Tibial artery (tissue), 4 donors: ENCODE measurements around the gene ZNF586.
"Not testable (repeated sequence)": the region's sequence is repeated elsewhere in the genome, so short reads cannot be mapped to it uniquely, and the experiment has no call there.

Experiments used
- DNase-seq, 2 donors: peaks; one replicate each; pipeline ENCODE4 v3.0.0-alpha.2; 2019
- H3K27ac ChIP-seq, 2 donors: fragments of 200-600 bp; sonication (generic) in 1 of 2; 1 replicate in 1 of 2; 2 replicates in 1 of 2; pipeline ENCODE4 v1.5.1; 2018 to 2019; ENCODE audit warnings: mild to moderate bottlenecking in 1 of 2
- H3K27me3 ChIP-seq, 2 donors: fragments of 200-600 bp; sonication (generic) in 1 of 2; one replicate each; pipeline versions ENCODE4 v1.5.1 to v1.6.0; 2016 to 2019
- H3K36me3 ChIP-seq, 3 donors: fragments of 200-600 bp; sonication (generic) in 2 of 3; one replicate each; pipeline ENCODE4 v1.5.1; 2016 to 2019; ENCODE audit warnings: mild to moderate bottlenecking in 2 of 3
- H3K4me1 ChIP-seq, 4 donors: fragments of 200-600 bp; sonication (generic) in 2 of 4; 1 replicate in 3 of 4; 2 replicates in 1 of 4; pipeline ENCODE4 v1.5.1; 2016 to 2019
- H3K4me3 ChIP-seq, 2 donors: fragments of 200-600 bp; sonication (generic) in 1 of 2; 1 replicate in 1 of 2; 2 replicates in 1 of 2; pipeline ENCODE4 v1.5.1; 2018 to 2019; ENCODE audit warnings: mild to moderate bottlenecking in 2 of 2
- H3K9me3 ChIP-seq, 3 donors: fragments of 200-600 bp; sonication (generic) in 1 of 3; one replicate each; pipeline ENCODE4 v1.5.1; 2016 to 2019
- CTCF ChIP-seq, 2 experiments: fragments of 200-600 bp in 1 of 2; fragments of 450-650 bp in 1 of 2; IDR thresholded peaks; one replicate each; pipeline ENCODE4 v1.5.1; 2017 to 2019; ENCODE audit warnings: antibody characterized with exemption in 2 of 2, mild to moderate bottlenecking in 1 of 2, moderate library complexity in 1 of 2
- intact Hi-C: fragments of 100-400 bp; cut with DNase I; formaldehyde crosslinking; loops from one replicate; pipeline ENCODE4 v1.15.0; 2023; ENCODE audit warnings: low total_unique reads

ZNF586 gene

DNA sequence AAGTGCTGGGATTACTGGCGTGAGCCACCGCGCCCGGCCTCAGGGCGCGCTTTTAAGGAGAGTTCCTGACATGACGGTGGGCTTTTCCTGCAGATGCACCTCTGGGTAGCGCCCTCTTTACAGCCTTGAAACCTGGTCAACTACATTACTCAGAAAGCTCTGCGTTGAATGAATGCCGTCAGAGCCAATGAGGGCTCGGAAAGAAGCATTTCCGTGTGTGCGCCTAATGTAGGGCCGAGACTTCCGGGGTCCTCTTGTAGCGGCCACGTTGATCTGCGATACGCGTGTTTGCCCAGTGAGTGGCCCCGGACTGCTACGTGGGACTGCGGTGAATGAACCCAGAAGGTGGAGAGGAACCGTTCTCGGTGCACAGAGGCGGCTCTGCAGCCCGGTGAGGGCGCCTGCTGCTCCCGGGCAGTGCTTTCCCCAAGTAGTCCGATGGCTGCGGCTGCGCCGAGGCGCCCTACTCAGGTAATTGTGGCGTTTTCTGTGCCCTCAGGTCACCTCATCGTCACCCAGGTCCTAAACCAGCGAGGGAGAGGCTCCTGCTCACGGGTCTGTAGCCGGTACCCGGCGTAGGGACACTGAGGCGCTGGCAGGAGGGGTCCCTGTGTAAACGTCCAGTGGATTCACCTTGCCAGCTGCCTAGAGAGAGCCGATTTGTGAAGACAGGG lies 50.1 kb downstream of the ZNF586 start:
- peaks cover 0 to 26% (median 13%) of the 10 kb centered on the region in 4 donors for H3K4me1 ChIP-seq
- intact Hi-C loops, result loop anchor here (10.0 kb wide), 1 partner anchor 75 kb away; the partner anchor contains the start of gene ZNF776

DNA sequence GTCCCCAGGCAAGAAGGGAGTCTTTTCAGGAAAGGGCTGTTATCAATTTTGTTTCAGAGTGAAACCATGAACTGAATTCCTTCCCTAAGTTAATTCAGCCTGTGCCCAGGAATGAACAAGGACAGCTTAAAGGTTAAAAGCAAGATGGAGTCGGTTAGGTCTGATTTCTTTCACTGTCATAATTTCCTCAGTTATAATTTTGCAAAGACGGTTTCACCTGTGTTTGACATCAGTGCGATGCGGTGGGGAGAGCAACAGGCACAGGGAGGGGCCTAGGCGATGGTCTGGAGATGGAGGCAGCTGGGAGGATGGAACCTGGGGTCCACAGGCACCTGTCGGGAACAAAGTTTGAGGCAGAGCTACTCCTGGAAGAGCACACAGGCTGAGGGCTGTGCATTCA lies 51.1 kb downstream of the ZNF586 start:
- Histone ChIP-seq H3K27ac (peak overlapping the region in 1 of 2 donors; percentile 82), H3K9me3 (no peaks in the 10 kb centered on the region), H3K36me3 (peaks cover 0 to 7% (median 0%) of the 10 kb centered on the region in 3 donors), H3K27me3 (no peaks in the 10 kb centered on the region), H3K4me1 (peaks cover 0 to 26% (median 9%) of the 10 kb centered on the region in 4 donors), H3K4me3 (peak overlapping the region; percentile 70 to 73)
- TF ChIP-seq CTCF (IDR thresholded peaks at IDR 0.05), result no peak
- no peak for DNase-seq
- intact Hi-C loops, result no loop called here

More for the DNA sequence above, 50.1 kb downstream of the ZNF586 start:
- Histone ChIP-seq H3K9me3 (no peaks in the 10 kb centered on the region), H3K4me3 (peak overlapping the region; percentile 70 to 73), H3K36me3 (peaks cover 0 to 7% (median 0%) of the 10 kb centered on the region in 3 donors), H3K27ac (peak overlapping the region; percentile 76 to 82), H3K27me3 (no peaks in the 10 kb centered on the region)
- TF ChIP-seq CTCF (IDR thresholded peaks at IDR 0.05), result no peak
- DNase-seq, result peak; percentile 84 to 90

DNA sequence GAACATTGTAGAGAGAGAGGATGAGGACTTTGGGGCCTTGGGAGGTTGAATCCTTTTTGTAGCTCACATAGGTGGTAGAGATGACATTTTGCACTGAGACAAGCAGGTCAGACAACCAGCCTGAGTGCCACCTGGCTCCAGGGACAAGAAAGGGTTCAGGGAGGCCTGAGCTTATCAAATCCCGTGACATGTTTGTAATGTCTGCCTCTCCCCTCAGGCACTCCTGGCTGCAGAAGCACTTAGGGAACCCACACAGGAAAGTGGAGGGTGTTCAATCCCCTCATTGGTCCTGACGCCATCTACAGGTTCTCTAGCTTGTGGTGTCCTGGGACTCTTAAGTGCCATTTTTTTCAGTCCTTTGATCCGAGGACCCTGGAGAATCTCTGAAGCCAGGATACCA lies 51.6 kb downstream of the ZNF586 start:
- DNase-seq, intact Hi-C loops, H3K4me3 ChIP-seq, H3K9me3 ChIP-seq, H3K36me3 ChIP-seq, H3K27ac ChIP-seq, H3K27me3 ChIP-seq: not testable (repeated sequence)
- H3K4me1 ChIP-seq, result peaks cover 0 to 26% (median 9%) of the 10 kb centered on the region in 4 donors

DNA sequence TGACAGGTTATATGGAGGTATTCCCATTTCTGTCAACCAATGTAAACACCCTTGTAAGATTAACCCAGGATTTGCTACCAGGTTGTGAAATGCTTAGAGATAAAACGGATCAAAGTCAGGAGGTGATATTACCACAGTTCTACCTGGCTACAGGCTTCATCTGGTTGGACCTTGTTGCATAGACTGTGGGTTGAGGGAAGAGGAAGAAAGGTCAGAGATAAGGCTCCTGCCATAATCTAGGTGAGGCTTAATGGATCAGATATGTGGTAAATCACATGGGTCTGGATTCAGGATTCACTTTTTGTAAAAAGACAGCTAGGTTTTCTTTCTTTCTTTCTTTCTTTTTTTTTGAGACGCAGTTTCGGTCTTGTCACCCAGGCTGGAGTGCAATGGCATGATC lies 52.0 kb downstream of the ZNF586 start:
- H3K27ac ChIP-seq, H3K27me3 ChIP-seq, H3K36me3 ChIP-seq, DNase-seq, intact Hi-C loops, H3K9me3 ChIP-seq, H3K4me3 ChIP-seq: not testable (repeated sequence)
- H3K4me1 ChIP-seq, result peaks cover 0 to 26% (median 9%) of the 10 kb centered on the region in 4 donors

DNA sequence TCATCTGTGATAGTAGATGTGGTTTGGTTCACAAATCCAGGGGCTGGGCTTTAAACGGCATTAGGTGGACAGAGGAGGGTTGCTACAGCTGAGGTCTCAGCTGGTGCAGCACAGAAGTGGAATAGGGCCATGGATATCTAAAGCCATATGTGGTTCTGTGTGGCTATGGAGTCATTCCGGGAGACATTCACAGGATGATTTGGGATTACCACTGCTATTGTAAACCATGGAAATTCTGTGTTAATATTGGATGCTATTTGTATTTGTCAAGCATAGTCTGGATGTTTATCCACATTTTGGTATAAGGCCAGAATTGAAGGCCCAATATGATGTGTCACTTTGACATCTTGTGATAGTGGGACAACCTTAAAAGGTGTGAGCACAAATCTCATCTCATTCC lies 53.7 kb downstream of the ZNF586 start:
- H3K4me1 ChIP-seq, result peaks cover 0 to 26% (median 9%) of the 10 kb centered on the region in 4 donors
- DNase-seq, H3K36me3 ChIP-seq, H3K27ac ChIP-seq, intact Hi-C loops, H3K27me3 ChIP-seq, H3K9me3 ChIP-seq, H3K4me3 ChIP-seq: not testable (repeated sequence)

DNA sequence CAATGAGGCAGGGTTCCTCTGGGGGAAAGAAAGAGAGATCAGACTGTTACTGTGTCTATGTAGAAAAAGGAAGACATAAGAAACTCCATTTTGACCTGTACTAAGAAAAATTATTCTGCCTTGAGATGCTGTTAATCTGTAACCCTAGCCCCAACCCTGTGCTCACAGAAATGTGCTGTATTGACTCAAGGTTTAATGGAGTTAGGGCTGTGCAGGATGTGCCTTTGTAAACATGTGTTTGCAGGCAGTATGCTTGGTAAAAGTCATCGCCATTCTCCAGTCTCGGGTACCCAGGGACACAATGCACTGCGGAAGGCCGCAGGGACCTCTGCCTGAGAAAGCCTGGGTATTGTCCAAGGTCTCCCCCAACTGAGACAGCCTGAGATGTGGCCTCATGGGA lies 54.1 kb downstream of the ZNF586 start:
- H3K27me3 ChIP-seq, H3K27ac ChIP-seq, H3K9me3 ChIP-seq, H3K4me3 ChIP-seq, DNase-seq, intact Hi-C loops: not testable (repeated sequence)
- Histone ChIP-seq H3K36me3 (peaks cover 0 to 14% (median 0%) of the 10 kb centered on the region in 3 donors), H3K4me1 (peaks cover 0 to 26% (median 9%) of the 10 kb centered on the region in 4 donors)

DNA sequence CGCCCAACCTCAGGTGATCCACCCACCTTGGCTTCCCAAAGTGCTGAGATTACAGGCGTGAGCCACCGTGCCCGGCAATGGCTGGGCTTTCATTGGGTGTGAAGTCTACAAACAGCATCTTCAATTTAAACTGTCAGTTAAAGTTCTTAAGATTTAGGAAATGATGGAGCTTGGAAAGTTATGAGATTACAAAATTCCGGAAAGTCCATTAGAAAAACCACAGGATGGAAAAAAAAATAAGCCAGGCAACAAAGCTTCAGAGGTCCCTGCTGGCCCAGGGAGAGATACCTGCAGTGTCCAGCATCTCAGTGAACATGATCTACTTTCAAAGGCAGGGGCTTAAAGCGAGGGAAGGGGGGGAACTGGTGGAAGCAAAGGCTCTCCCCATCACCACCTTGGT lies 56.0 kb downstream of the ZNF586 start:
- TF ChIP-seq CTCF (IDR thresholded peaks at IDR 0.05), result no peak
- no peak overlapping the region for H3K4me3 ChIP-seq
- H3K36me3 ChIP-seq, result peaks cover 0 to 16% (median 0%) of the 10 kb centered on the region in 3 donors
- H3K27me3 ChIP-seq, result no peaks in the 10 kb centered on the region
- no peaks in the 10 kb centered on the region for H3K9me3 ChIP-seq
- no peak overlapping the region for H3K27ac ChIP-seq
- intact Hi-C loops, result no loop called here
- H3K4me1 ChIP-seq, result peaks cover 0 to 17% (median 7%) of the 10 kb centered on the region in 4 donors
- DNase-seq, result no peak
